GM12878 (cell line): ENCODE results near the gene PRM2. TPM values are rescaled to one million over a fixed set of nuclear protein-coding genes. Genes with fewer than 3 reads are reported as not detected.

ENCODE experiments used
- ATAC-seq: fragments of 200-7000 bp; cut with Tn5 transposase; 3 replicates; pipeline ENCODE4 v1.9.1; 2020; ENCODE audit warnings: mild to moderate bottlenecking, moderate library complexity
- BruUV-seq: library from RNA; stranded (reverse); fragments of 400-500 nt; replicated peaks from 2 replicates; lab custom pipeline; 2021; lab: Mats Ljungman, UMichigan
- CTCF ChIA-PET: fragments of 300-600 bp; sonication (Branson Sonifier 250); formaldehyde crosslinking; extraction: SDS; loops from one replicate; lab custom pipeline; 2021; ENCODE audit warnings: inconsistent platforms; lab: Yijun Ruan, JAX
- POLR2A ChIA-PET: fragments of 350-600 bp; formaldehyde crosslinking; extraction: SDS; loops from one replicate; lab custom pipeline; 2021; ENCODE audit warnings: inconsistent platforms; lab: Charles Lee
- RAD21 ChIA-PET: fragments of 300-600 bp; sonication (Branson Sonifier 250); formaldehyde crosslinking; loops from one replicate; lab custom pipeline; 2023; ENCODE audit warnings: antibody characterized with exemption; ENCODE audit not compliant: unreplicated experiment; lab: Charles Lee
- SMC1A ChIA-PET: fragments of 300-600 bp; sonication (Branson Sonifier 250); formaldehyde crosslinking; loops from one replicate; lab custom pipeline; 2023; ENCODE audit not compliant: unreplicated experiment, uncharacterized antibody; lab: Charles Lee
- DNase-seq: peaks from one replicate; pipeline ENCODE4 v3.0.0-alpha.2; 2011; ENCODE audit warnings: low read depth, low spot score
- FAIRE-seq: peaks from 3 replicates; lab custom pipeline; 2011; peaks lifted over from hg19 to GRCh38; lab: Jason Lieb, UNC
- H2AFZ ChIP-seq: 2 replicates; pipeline ENCODE4 v1.6.0; 2011; ENCODE audit warnings: low read depth, low read length, control low read depth; ENCODE audit not compliant: control insufficient read depth
- H3K27ac ChIP-seq: 2 replicates; pipeline ENCODE4 v1.5.1; 2011; ENCODE audit warnings: control low read depth; ENCODE audit not compliant: control insufficient read depth, insufficient read depth
- H3K27me3 ChIP-seq, 2 experiments: replicated peaks in 1 of 2; 2 replicates each; pipeline versions ENCODE4 v1.6.0 to v1.6.1; 2011; ENCODE audit warnings: low read length in 1 of 2; ENCODE audit not compliant: control insufficient read depth in 2 of 2, insufficient read depth in 2 of 2
- H3K36me3 ChIP-seq, 2 experiments: 2 replicates each; pipeline ENCODE4 v1.5.1; 2011; ENCODE audit warnings: low read length in 1 of 2; ENCODE audit not compliant: control insufficient read depth in 2 of 2, insufficient read depth in 2 of 2
- H3K4me1 ChIP-seq: 2 replicates; pipeline ENCODE4 v1.6.1; 2011; ENCODE audit warnings: mild to moderate bottlenecking, low read length, moderate library complexity, mixed read lengths; ENCODE audit not compliant: control insufficient read depth, insufficient read depth
- H3K4me2 ChIP-seq: 2 replicates; pipeline ENCODE4 v1.6.0; 2011; ENCODE audit warnings: control low read depth; ENCODE audit not compliant: control insufficient read depth, insufficient read depth
- H3K4me3 ChIP-seq: fragments of 200-600 bp; sonication (generic); 2 replicates; pipeline ENCODE4 v1.5.1; 2016
- H3K79me2 ChIP-seq: 2 replicates; pipeline ENCODE4 v1.6.0; 2011; ENCODE audit warnings: low read length; ENCODE audit not compliant: control insufficient read depth, insufficient read depth
- H3K9ac ChIP-seq: 2 replicates; pipeline ENCODE4 v1.8.0; 2011; ENCODE audit warnings: low read length, control low read depth, mixed read lengths; ENCODE audit not compliant: control insufficient read depth, insufficient read depth
- H3K9me3 ChIP-seq: replicated peaks from 3 replicates; pipeline ENCODE4 v1.5.1; 2011; ENCODE audit warnings: mild to moderate bottlenecking, low read length; ENCODE audit not compliant: control insufficient read depth, insufficient read depth
- H4K20me1 ChIP-seq: 2 replicates; pipeline ENCODE4 v1.6.0; 2011; ENCODE audit not compliant: control insufficient read depth, insufficient read depth
- BACH1 ChIP-seq: fragments of 450-650 bp; IDR thresholded peaks from 2 replicates; pipeline ENCODE4 v1.6.1; 2017; ENCODE audit warnings: mild to moderate bottlenecking, borderline replicate concordance
- BHLHE40 ChIP-seq, 2 experiments: fragments of 450-650 bp in 1 of 2; IDR thresholded peaks; 2 replicates each; pipeline ENCODE4 v1.6.1; 2011 to 2017; ENCODE audit warnings: low read depth in 2 of 2, borderline replicate concordance in 1 of 2, improper control_type of control experiment in 1 of 2, low read length in 1 of 2, mild to moderate bottlenecking in 1 of 2
- CEBPB ChIP-seq, 2 experiments: fragments of 150-350 bp in 1 of 2; IDR thresholded peaks; 2 replicates each; pipeline ENCODE4 v1.6.1; 2012 to 2014; ENCODE audit warnings: low read depth in 2 of 2, low read length in 2 of 2, borderline replicate concordance in 1 of 2, inconsistent platforms in 1 of 2
- EED ChIP-seq: sonication (generic); IDR thresholded peaks from 2 replicates; pipeline ENCODE4 v1.6.1; 2016; ENCODE audit warnings: antibody characterized with exemption, low read depth
- GATAD2B ChIP-seq: fragments of 450-650 bp; conservative IDR thresholded peaks from 2 replicates; pipeline ENCODE4 v1.6.1; 2017; ENCODE audit warnings: low read depth, mild to moderate bottlenecking, moderate library complexity
- LARP7 ChIP-seq: fragments of 450-650 bp; IDR thresholded peaks from 2 replicates; pipeline ENCODE4 v1.6.1; 2017; ENCODE audit warnings: mild to moderate bottlenecking
- NR2C2 ChIP-seq: IDR thresholded peaks from 2 replicates; pipeline ENCODE4 v1.6.1; 2011; ENCODE audit warnings: borderline replicate concordance, low read depth; ENCODE audit not compliant: control insufficient read depth, insufficient read length
- NR2F1 ChIP-seq: fragments of 450-650 bp; conservative IDR thresholded peaks from 2 replicates; pipeline ENCODE4 v1.6.1; 2017; ENCODE audit warnings: mild to moderate bottlenecking
- RCOR1 ChIP-seq: conservative IDR thresholded peaks from 2 replicates; pipeline ENCODE4 v1.6.1; 2012; ENCODE audit warnings: low read depth, low read length, improper control_type of control experiment
- SMAD5 ChIP-seq: IDR thresholded peaks from 2 replicates; pipeline ENCODE4 v1.6.1; 2016; ENCODE audit warnings: antibody characterized with exemption, low read depth
- SREBF1 ChIP-seq: IDR thresholded peaks from 2 replicates; pipeline ENCODE4 v1.6.1; 2012; ENCODE audit warnings: mild to moderate bottlenecking, low read length
- SREBF2 ChIP-seq: IDR thresholded peaks from 2 replicates; pipeline ENCODE4 v1.6.1; 2012; ENCODE audit warnings: mild to moderate bottlenecking, low read length
- WRNIP1 ChIP-seq: IDR thresholded peaks from 2 replicates; pipeline ENCODE4 v1.6.1; 2011; ENCODE audit warnings: low read depth, low read length, improper control_type of control experiment, borderline replicate concordance
- ZBED1 ChIP-seq: IDR thresholded peaks from 2 replicates; pipeline ENCODE4 v1.6.1; 2016; ENCODE audit warnings: borderline replicate concordance
- ZSCAN29 ChIP-seq: fragments of 450-650 bp; IDR thresholded peaks from 2 replicates; pipeline ENCODE4 v1.6.1; 2017; ENCODE audit warnings: mild to moderate bottlenecking, moderate library complexity
- ZZZ3 ChIP-seq: IDR thresholded peaks from 2 replicates; pipeline ENCODE4 v1.6.1; 2011; ENCODE audit warnings: low read depth; ENCODE audit not compliant: control insufficient read depth, insufficient read length
- WGBS: methylation state at CpG from one replicate; pipeline ENCODE4 v1.1.6; 2016; ENCODE audit warnings: low lambda C conversion rate; ENCODE audit not compliant: insufficient replicate concordance, insufficient coverage; ENCODE audit errors: missing lambda C conversion rate; 5-methylcytosine and 5-hydroxymethylcytosine counted together
- in situ Hi-C: fragments of 300-500 bp; cut with MboI; formaldehyde crosslinking; loops from 9 replicates; pipeline ENCODE4 v1.14.3; 2018; ENCODE audit warnings: mixed read lengths
- intact Hi-C: fragments of 100-400 bp; cut with micrococcal nuclease; formaldehyde crosslinking; loops from one replicate; pipeline ENCODE4 v1.14.2; 2022; ENCODE audit not compliant: unreplicated experiment
- polyA plus RNA-seq, 11 experiments: library from polyadenylated mRNA; depleted of rRNA in 4 of 11; unstranded in 6 of 11; stranded (reverse) in 5 of 11; fragments of >200 nt; fragmentation: Nextera tagmentation in 4 of 11; fragmentation: Illumina TruSeq in 1 of 11; extraction: Ambion mirVana in 4 of 11; extraction: Trizol in 1 of 11; gene quantifications; 1 replicate in 1 of 11; 2 replicates in 10 of 11; pipeline versions ENCODE4 v1.2.1 to v1.2.3, GENCODE V29; 2011 to 2016; ENCODE audit warnings: inconsistent platforms in 2 of 11, missing spikeins in 2 of 11, low read depth in 1 of 11
- total RNA-seq, 4 experiments: library from RNA; depleted of rRNA in 3 of 4; stranded (reverse); fragments of >200 nt in 3 of 4; fragmentation: Illumina TruSeq in 1 of 4; extraction: Trizol in 1 of 4; gene quantifications; 2 replicates each; pipeline versions ENCODE4 v1.2.1 to v1.2.3, GENCODE V29; 2013 to 2021
- TF ChIP-seq, protein P1 (sequence below): fragments of 450-650 bp; IDR thresholded peaks from 2 replicates; pipeline ENCODE4 v1.6.1; 2017; ENCODE audit warnings: antibody characterized with exemption, mild to moderate bottlenecking, moderate library complexity

Gene PRM2
- total and polyA plus RNA-seq, 10 of the 15 experiments (the other 5 are each of a cell fraction or from before 2014, with no cell fraction given), result not detected

GRCh38 chr16:11253009-11253994, 23.0 kb downstream of the PRM2 start (continued):
- TF ChIP-seq, protein P1, sequence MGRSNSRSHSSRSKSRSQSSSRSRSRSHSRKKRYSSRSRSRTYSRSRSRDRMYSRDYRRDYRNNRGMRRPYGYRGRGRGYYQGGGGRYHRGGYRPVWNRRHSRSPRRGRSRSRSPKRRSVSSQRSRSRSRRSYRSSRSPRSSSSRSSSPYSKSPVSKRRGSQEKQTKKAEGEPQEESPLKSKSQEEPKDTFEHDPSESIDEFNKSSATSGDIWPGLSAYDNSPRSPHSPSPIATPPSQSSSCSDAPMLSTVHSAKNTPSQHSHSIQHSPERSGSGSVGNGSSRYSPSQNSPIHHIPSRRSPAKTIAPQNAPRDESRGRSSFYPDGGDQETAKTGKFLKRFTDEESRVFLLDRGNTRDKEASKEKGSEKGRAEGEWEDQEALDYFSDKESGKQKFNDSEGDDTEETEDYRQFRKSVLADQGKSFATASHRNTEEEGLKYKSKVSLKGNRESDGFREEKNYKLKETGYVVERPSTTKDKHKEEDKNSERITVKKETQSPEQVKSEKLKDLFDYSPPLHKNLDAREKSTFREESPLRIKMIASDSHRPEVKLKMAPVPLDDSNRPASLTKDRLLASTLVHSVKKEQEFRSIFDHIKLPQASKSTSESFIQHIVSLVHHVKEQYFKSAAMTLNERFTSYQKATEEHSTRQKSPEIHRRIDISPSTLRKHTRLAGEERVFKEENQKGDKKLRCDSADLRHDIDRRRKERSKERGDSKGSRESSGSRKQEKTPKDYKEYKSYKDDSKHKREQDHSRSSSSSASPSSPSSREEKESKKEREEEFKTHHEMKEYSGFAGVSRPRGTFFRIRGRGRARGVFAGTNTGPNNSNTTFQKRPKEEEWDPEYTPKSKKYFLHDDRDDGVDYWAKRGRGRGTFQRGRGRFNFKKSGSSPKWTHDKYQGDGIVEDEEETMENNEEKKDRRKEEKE, result no peak
- TF ChIP-seq LARP7 (no peak), ZZZ3 (no peak), GATAD2B (no peak), NR2C2 (no peak), WRNIP1 (0 out of 2 replicates have a peak, but pooled peaks have one; percentile 13)

- Histone ChIP-seq H3K79me2 (peaks cover 37% of the 10 kb centered on the region), H3K27me3 (no peaks in the 10 kb centered on the region), H3K9me3 (no peaks in the 10 kb centered on the region), H2AFZ (no peak overlapping the region), H3K4me2 (peak overlapping the region; percentile 92), H3K4me3 (peak overlapping the region; percentile 91), H3K4me1 (peaks cover 24% of the 10 kb centered on the region), H4K20me1 (no peaks in the 10 kb centered on the region), H3K36me3 (peaks cover 0 to 3% of the 10 kb centered on the region in 2 experiments; a peak in 1 of 4 replicates), H3K9ac (peak overlapping the region; percentile 89), H3K27ac (no peak overlapping the region; the same call in 1 of the 2 replicates)
- DNase-seq (no peak), FAIRE-seq (no peak), ATAC-seq (no peak)
- ChIA-PET POLR2A (interaction anchor here (0.6 to 6.6 kb wide), 18 partner anchors 10 to 287 kb away, joined by 3 to 53 read pairs (median 4); no protein-coding TSS in a partner anchor), SMC1A (interaction anchor here (0.6 to 8.8 kb wide), 28 partner anchors 16 to 303 kb away, joined by 3 to 72 read pairs (median 4); no protein-coding TSS in a partner anchor), CTCF (interaction anchor here (0.8 to 7.8 kb wide), 11 partner anchors 17 to 298 kb away, joined by 3 to 50 read pairs (median 4); no protein-coding TSS in a partner anchor), RAD21 (interaction anchor here (0.6 to 11.8 kb wide), 20 partner anchors 19 to 288 kb away, joined by 3 to 243 read pairs (median 5); no protein-coding TSS in a partner anchor)
- WGBS, result 43% methylated on average over 8 of the region's 8 CpGs
- TSS peak; percentile 76 for BruUV-seq
- in situ Hi-C loops (loop anchor here (5.0 kb wide), 1 partner anchor 285 kb away; no protein-coding TSS in a partner anchor), intact Hi-C loops (loop anchor here (1.0 to 2.0 kb wide), 2 partner anchors 50 to 69 kb away; no protein-coding TSS in a partner anchor)
- TF ChIP-seq LARP7 (0 out of 2 replicates have a peak, but pooled peaks have one; percentile 13), SREBF2 (no peak), CEBPB (IDR thresholded peaks at IDR 0.05; ENCODE audit: borderline replicate concordance in 1 of 2, low read depth in 2 of 2, low read length in 2 of 2) (no peak), EED (no peak), BHLHE40 (IDR thresholded peaks at IDR 0.05; ENCODE audit: borderline replicate concordance in 1 of 2, low read depth in 2 of 2, low read length in 1 of 2) (no peak), ZSCAN29 (no peak), SMAD5 (peak; percentile 28; the same call in 1 of the 2 replicates), BACH1 (no peak), SREBF1 (no peak), ZBED1 (peak; percentile 3; the same call in 1 of the 2 replicates), NR2C2 (no peak), NR2F1 (no peak), RCOR1 (no peak)
Measured at GRCh38 chr16:11252482-11252931, 23.8 kb downstream of the PRM2 start.
